Measurements from ENCODE around the gene DBP.

GRCh38 chr19:48634036-48634342 is 3.2 kb downstream of the DBP start:
- no peak for TF ChIP-seq POLR2A (IDR thresholded peaks at IDR 0.05; ENCODE audit: low read depth, low read length)
- no peak for TF ChIP-seq TAF1 (IDR thresholded peaks at IDR 0.05; ENCODE audit: low read depth, low read length)
- no peak for TF ChIP-seq SPI1 (IDR thresholded peaks at IDR 0.05; ENCODE audit: low read depth, low read length)
- no peak for TF ChIP-seq PAX5 (IDR thresholded peaks at IDR 0.05; ENCODE audit: insufficient read depth, low read length, severe bottlenecking)
- no peak; the same call in 1 of the 2 replicates for TF ChIP-seq POLR2AphosphoS5 (IDR thresholded peaks at IDR 0.05; ENCODE audit: low read depth, low read length)
